ENCODE results near the gene POLDIP3.
"Not testable (repeated sequence)": the region's sequence is repeated elsewhere in the genome, so short reads cannot be mapped to it uniquely, and the experiment has no call there.

Gene POLDIP3

GRCh38 chr22:42549331-42550060, 65.2 kb downstream of the POLDIP3 start:
- no peak for DNase-seq

- no peak for DNase-seq
Measured at GRCh38 chr22:42548597-42549330, 65.9 kb downstream of the POLDIP3 start.

- DNase-seq, result not testable (repeated sequence)
Measured at GRCh38 chr22:42548126-42548525, 66.6 kb downstream of the POLDIP3 start.

GRCh38 chr22:42547562-42547961, 67.1 kb downstream of the POLDIP3 start:
- no peak for DNase-seq

- no peak for DNase-seq
Measured at GRCh38 chr22:42544686-42545085, 70.0 kb downstream of the POLDIP3 start.

DNA sequence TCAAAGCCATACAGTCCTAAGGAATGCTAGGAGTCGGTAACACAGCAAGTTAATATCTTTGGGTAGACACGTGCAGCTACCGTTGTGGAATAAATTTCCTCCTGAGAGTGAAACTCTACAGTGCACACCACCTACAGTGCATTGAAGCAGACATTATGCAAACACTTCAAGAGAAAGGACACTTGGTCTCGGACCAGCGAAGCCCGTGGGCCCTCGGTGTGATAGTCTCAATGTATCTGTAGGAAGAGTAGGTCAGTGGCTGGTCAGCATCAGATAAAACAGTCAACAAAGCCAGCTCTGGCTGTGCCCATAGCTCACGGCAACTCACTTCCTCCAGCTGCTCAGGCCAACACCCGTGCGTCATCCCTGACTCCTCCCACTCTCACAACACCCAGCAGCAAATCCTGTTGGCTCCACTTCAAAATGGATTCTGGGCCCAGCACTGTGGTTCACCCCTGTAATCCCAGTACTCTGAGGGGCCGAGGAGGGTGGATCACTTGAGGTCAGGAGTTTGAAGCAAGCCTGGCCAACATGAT, 75.4 kb downstream of the POLDIP3 start:
- DNase-seq, result not testable (repeated sequence)

GRCh38 chr22:42537199-42537831, 77.4 kb downstream of the POLDIP3 start:
- not testable (repeated sequence) for DNase-seq

DNA sequence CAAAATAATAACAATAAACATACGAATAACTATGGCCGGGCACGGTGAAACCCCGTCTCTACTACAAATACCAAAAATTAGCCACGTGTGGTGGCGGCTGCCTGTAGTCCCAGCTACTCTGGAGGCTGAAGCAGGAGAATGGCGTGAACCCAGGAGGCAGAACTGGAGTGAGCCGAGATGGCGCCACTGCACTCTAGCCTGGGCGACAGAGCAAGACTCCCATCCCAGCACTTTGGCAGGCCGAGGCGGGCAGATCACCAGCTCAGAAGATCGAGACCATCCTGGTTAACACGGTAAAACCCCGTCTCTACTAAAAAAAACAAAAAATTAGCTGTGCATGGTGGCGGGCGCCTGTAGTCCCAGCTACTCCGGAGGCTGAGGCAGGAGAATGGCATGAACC, 78.0 kb downstream of the POLDIP3 start:
- DNase-seq, result not testable (repeated sequence)

DNA sequence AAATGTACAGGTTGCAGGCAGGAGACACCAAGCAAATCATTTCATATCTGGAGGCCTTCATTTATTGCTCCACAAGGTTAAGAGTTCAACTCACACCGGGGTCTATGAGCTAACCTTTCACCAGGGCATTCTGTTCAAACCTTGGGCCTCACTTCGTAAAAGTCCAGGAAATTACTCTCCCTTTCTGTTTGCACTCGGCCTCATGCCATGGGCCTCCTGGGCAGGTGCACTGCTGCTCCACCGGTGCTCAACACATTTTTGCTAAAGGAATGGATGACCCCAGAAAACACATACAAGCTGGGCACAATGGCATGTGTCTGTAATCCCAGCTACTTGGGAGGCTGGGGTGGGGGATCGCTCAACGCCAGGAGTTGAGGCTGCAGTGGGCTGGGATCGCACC, 78.5 kb downstream of the POLDIP3 start:
- no peak for DNase-seq

GRCh38 chr22:42535082-42535731, 79.5 kb downstream of the POLDIP3 start:
- not testable (repeated sequence) for DNase-seq

Data from CD4-positive, alpha-beta T cell treated with Interleukin-4 for 4 hours (primary cell).